Cardiac septum (tissue), 1 donor: ENCODE data around the gene UPF2. TPM values are rescaled to one million over a fixed set of nuclear protein-coding genes. Genes with fewer than 3 reads are reported as not detected.
"Not testable (repeated sequence)": the region's sequence is repeated elsewhere in the genome, so short reads cannot be mapped to it uniquely, and the experiment has no call there.

Experiments used
- DNase-seq: peaks from one replicate; pipeline ENCODE4 v3.0.0-alpha.2; 2020; ENCODE audit warnings: low spot score
- intact Hi-C: fragments of 100-400 bp; cut with DNase I; formaldehyde crosslinking; loops from one replicate; pipeline ENCODE4 v1.14.0; 2022
- total RNA-seq: library from RNA; stranded (reverse); fragmentation: NEBNext Ultra II Directional; extraction: Animal tissue kit (Norgen Biotek cat#: 25700); gene quantifications from one replicate; pipeline ENCODE4 v1.2.1, GENCODE V29; 2021
- donor health status: DM: no; HTN: no; CAD: no.

Gene UPF2
- total RNA-seq, 1 donor from 2014 or later, result 15.2 TPM

- DNase-seq, result no peak
- intact Hi-C loops, result no loop called here
These were observed 148.1 kb downstream of the UPF2 start for GRCh38 chr10:11894381-11895107.

- intact Hi-C loops, result no loop called here
- DNase-seq, result no peak
These were observed 148.8 kb downstream of the UPF2 start for GRCh38 chr10:11893749-11894278.

- no peak for DNase-seq
- intact Hi-C loops, result no loop called here
These were observed 150.7 kb downstream of the UPF2 start for GRCh38 chr10:11891776-11892486.

- intact Hi-C loops, DNase-seq: not testable (repeated sequence)
These were observed 153.3 kb downstream of the UPF2 start for GRCh38 chr10:11889263-11889662.

GRCh38 chr10:11887381-11888227, 155.0 kb downstream of the UPF2 start:
- intact Hi-C loops, result no loop called here
- DNase-seq, result no peak

GRCh38 chr10:11886851-11887250, 155.8 kb downstream of the UPF2 start:
- intact Hi-C loops, result no loop called here
- no peak for DNase-seq

GRCh38 chr10:11886138-11886474, 156.5 kb downstream of the UPF2 start:
- DNase-seq, result no peak
- intact Hi-C loops, result no loop called here

GRCh38 chr10:11885437-11886137, 157.0 kb downstream of the UPF2 start:
- no peak for DNase-seq
- intact Hi-C loops, result no loop called here

- DNase-seq, result no peak
- intact Hi-C loops, result no loop called here
These were observed 157.7 kb downstream of the UPF2 start for GRCh38 chr10:11884706-11885423.

GRCh38 chr10:11882646-11883375, 159.8 kb downstream of the UPF2 start:
- no peak for DNase-seq

GRCh38 chr10:11881477-11882417, 160.9 kb downstream of the UPF2 start:
- no peak for DNase-seq
- intact Hi-C loops, result no loop called here

More at GRCh38 chr10:11882646-11883375, 159.8 kb downstream of the UPF2 start:
- intact Hi-C loops, result no loop called here

- DNase-seq, result no peak
- intact Hi-C loops, result no loop called here
These were observed 161.6 kb downstream of the UPF2 start for GRCh38 chr10:11881030-11881476.

- intact Hi-C loops, result no loop called here
- no peak for DNase-seq
These were observed 162.2 kb downstream of the UPF2 start for GRCh38 chr10:11880151-11881029.

GRCh38 chr10:11879387-11880094, 163.1 kb downstream of the UPF2 start:
- DNase-seq, result no peak
- intact Hi-C loops, result no loop called here

GRCh38 chr10:11878776-11879175, 163.8 kb downstream of the UPF2 start:
- intact Hi-C loops, result no loop called here
- DNase-seq, result no peak

GRCh38 chr10:11877591-11877905, 165.1 kb downstream of the UPF2 start:
- no peak for DNase-seq
- intact Hi-C loops, result no loop called here
